Nephron progenitor cell (in vitro differentiated cells): ENCODE results near the gene SNAP29.

Experiments
- DNase-seq: peaks from one replicate; pipeline ENCODE4 v3.0.0; 2021
- H3K27ac Mint-ChIP-seq: 2 replicates; pipeline ENCODE4 v1.8.0; 2021; ENCODE audit warnings: mild to moderate bottlenecking, moderate library complexity, mixed read lengths
- H3K27me3 Mint-ChIP-seq: 2 replicates; pipeline ENCODE4 v1.8.0; 2021; ENCODE audit warnings: mild to moderate bottlenecking, low read depth, mixed read lengths; ENCODE audit not compliant: poor library complexity
- H3K36me3 Mint-ChIP-seq: 2 replicates; pipeline ENCODE4 v1.8.0; 2021; ENCODE audit warnings: low read depth, mixed read lengths
- H3K4me1 Mint-ChIP-seq: 2 replicates; pipeline ENCODE4 v1.8.0; 2021; ENCODE audit warnings: mixed read lengths
- H3K4me3 Mint-ChIP-seq: 2 replicates; pipeline ENCODE4 v1.8.0; 2021; ENCODE audit warnings: mild to moderate bottlenecking, moderate library complexity, mixed read lengths
- H3K9me3 Mint-ChIP-seq: 2 replicates; pipeline ENCODE4 v1.8.0; 2021; ENCODE audit warnings: mild to moderate bottlenecking, moderate library complexity, mixed read lengths
- CTCF ChIP-seq: fragments of 200-600 bp; sonication (generic); IDR thresholded peaks from 2 replicates; pipeline ENCODE4 v1.5.0; 2021; ENCODE audit warnings: antibody characterized with exemption

SNAP29 gene

GRCh38 chr22:20940186-20940651 is 81.4 kb downstream of the SNAP29 start:
- peaks cover 29% of the 10 kb centered on the region for H3K4me1 Mint-ChIP-seq
- TF ChIP-seq CTCF = no peak
- peaks cover 73% of the 10 kb centered on the region for H3K36me3 Mint-ChIP-seq
- H3K9me3 Mint-ChIP-seq = no peaks in the 10 kb centered on the region
- no peak for DNase-seq
- H3K27ac Mint-ChIP-seq = no peak overlapping the region
- no peaks in the 10 kb centered on the region for H3K27me3 Mint-ChIP-seq
- no peak overlapping the region for H3K4me3 Mint-ChIP-seq
